HG02610 (cell line): ENCODE data around the gene MAD1L1.

Experiments used
- ATAC-seq: cut with Tn5 transposase; IDR thresholded peaks from one replicate; pipeline ENCODE4 v1.9.1; 2021; ENCODE audit warnings: mild to moderate bottlenecking, moderate library complexity; ENCODE audit not compliant: unreplicated experiment

MAD1L1 gene

GRCh38 chr7:1909476-1909875, 323.3 kb downstream of the MAD1L1 start:
- ATAC-seq: no peak

GRCh38 chr7:1908823-1909420, 323.8 kb downstream of the MAD1L1 start:
- no peak for ATAC-seq

GRCh38 chr7:1907751-1908365, 324.9 kb downstream of the MAD1L1 start:
- no peak for ATAC-seq

GRCh38 chr7:1906988-1907745, 325.6 kb downstream of the MAD1L1 start:
- ATAC-seq: no peak

- ATAC-seq: no peak
Measured at GRCh38 chr7:1906087-1906830, 326.5 kb downstream of the MAD1L1 start.

GRCh38 chr7:1902231-1902855, 330.4 kb downstream of the MAD1L1 start:
- no peak for ATAC-seq

- ATAC-seq: no peak
Measured at GRCh38 chr7:1901431-1902210, 331.1 kb downstream of the MAD1L1 start.

GRCh38 chr7:1900847-1901246, 331.9 kb downstream of the MAD1L1 start:
- ATAC-seq: no peak

GRCh38 chr7:1899951-1900762, 332.6 kb downstream of the MAD1L1 start:
- no peak for ATAC-seq

GRCh38 chr7:1899196-1899595, 333.5 kb downstream of the MAD1L1 start:
- no peak for ATAC-seq

- ATAC-seq: no peak
Measured at GRCh38 chr7:1898628-1899185, 334.0 kb downstream of the MAD1L1 start.

GRCh38 chr7:1897861-1898627, 334.7 kb downstream of the MAD1L1 start:
- no peak for ATAC-seq

- ATAC-seq: no peak
Measured at GRCh38 chr7:1897076-1897860, 335.5 kb downstream of the MAD1L1 start.

- ATAC-seq: no peak
Measured at GRCh38 chr7:1895664-1896515, 336.9 kb downstream of the MAD1L1 start.

- no peak for ATAC-seq
Measured at GRCh38 chr7:1894906-1895663, 337.7 kb downstream of the MAD1L1 start.

GRCh38 chr7:1894313-1894900, 338.3 kb downstream of the MAD1L1 start:
- no peak for ATAC-seq
